Mononuclear cell (primary cell): ENCODE measurements around the gene PLCH1. TPM values are rescaled to one million over a fixed set of nuclear protein-coding genes. Genes with fewer than 3 reads are reported as not detected.

Source experiments
- H3K27me3 ChIP-seq: 2 replicates; pipeline ENCODE4 v1.6.0; 2011; ENCODE audit warnings: low read length, control low read depth; ENCODE audit not compliant: insufficient read depth
- H3K4me1 ChIP-seq: 2 replicates; pipeline ENCODE4 v1.5.1; 2011; ENCODE audit warnings: mild to moderate bottlenecking, low read length, control low read depth; ENCODE audit not compliant: insufficient read depth
- H3K4me3 ChIP-seq: 2 replicates; pipeline ENCODE4 v1.5.1; 2011; ENCODE audit warnings: mild to moderate bottlenecking, low read length, moderate library complexity
- H3K9me3 ChIP-seq: 2 replicates; pipeline ENCODE4 v1.5.1; 2011; ENCODE audit warnings: low read depth, mild to moderate bottlenecking, control low read depth, low read length
- total RNA-seq: library from RNA; depleted of rRNA; stranded (reverse); fragments of >200 nt; gene quantifications from one replicate; pipeline ENCODE4 v1.2.3, GENCODE V29; 2012

PLCH1 gene, protein sequence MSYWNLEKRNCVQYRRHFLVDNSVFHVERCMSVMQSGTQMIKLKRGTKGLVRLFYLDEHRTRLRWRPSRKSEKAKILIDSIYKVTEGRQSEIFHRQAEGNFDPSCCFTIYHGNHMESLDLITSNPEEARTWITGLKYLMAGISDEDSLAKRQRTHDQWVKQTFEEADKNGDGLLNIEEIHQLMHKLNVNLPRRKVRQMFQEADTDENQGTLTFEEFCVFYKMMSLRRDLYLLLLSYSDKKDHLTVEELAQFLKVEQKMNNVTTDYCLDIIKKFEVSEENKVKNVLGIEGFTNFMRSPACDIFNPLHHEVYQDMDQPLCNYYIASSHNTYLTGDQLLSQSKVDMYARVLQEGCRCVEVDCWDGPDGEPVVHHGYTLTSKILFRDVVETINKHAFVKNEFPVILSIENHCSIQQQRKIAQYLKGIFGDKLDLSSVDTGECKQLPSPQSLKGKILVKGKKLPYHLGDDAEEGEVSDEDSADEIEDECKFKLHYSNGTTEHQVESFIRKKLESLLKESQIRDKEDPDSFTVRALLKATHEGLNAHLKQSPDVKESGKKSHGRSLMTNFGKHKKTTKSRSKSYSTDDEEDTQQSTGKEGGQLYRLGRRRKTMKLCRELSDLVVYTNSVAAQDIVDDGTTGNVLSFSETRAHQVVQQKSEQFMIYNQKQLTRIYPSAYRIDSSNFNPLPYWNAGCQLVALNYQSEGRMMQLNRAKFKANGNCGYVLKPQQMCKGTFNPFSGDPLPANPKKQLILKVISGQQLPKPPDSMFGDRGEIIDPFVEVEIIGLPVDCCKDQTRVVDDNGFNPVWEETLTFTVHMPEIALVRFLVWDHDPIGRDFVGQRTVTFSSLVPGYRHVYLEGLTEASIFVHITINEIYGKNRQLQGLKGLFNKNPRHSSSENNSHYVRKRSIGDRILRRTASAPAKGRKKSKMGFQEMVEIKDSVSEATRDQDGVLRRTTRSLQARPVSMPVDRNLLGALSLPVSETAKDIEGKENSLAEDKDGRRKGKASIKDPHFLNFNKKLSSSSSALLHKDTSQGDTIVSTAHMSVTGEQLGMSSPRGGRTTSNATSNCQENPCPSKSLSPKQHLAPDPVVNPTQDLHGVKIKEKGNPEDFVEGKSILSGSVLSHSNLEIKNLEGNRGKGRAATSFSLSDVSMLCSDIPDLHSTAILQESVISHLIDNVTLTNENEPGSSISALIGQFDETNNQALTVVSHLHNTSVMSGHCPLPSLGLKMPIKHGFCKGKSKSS (N-terminal part only)
- 0.94 TPM for total RNA-seq

GRCh38 chr3:155744626-155745324 lies at the start of gene PLCH1:
Gene PLCH1, minus strand, starts transcription at chr3:155745071. Its CDS starts 40,847 bp downstream, at chr3:155704224.
- H3K4me1 ChIP-seq: peaks cover 24% of the 10 kb centered on the region
- H3K4me3 ChIP-seq: peak within 1 kb of the TSS; percentile 43
- H3K27me3 ChIP-seq: peaks cover 65% of the 10 kb centered on the region
- no peaks in the 10 kb centered on the region for H3K9me3 ChIP-seq

GRCh38 chr3:155792532-155792931 lies 47.7 kb upstream of the PLCH1 start:
- no peaks in the 10 kb centered on the region for H3K27me3 ChIP-seq
- no peaks in the 10 kb centered on the region for H3K9me3 ChIP-seq
- no peak overlapping the region for H3K4me3 ChIP-seq
- peaks cover 7% of the 10 kb centered on the region for H3K4me1 ChIP-seq

DNA sequence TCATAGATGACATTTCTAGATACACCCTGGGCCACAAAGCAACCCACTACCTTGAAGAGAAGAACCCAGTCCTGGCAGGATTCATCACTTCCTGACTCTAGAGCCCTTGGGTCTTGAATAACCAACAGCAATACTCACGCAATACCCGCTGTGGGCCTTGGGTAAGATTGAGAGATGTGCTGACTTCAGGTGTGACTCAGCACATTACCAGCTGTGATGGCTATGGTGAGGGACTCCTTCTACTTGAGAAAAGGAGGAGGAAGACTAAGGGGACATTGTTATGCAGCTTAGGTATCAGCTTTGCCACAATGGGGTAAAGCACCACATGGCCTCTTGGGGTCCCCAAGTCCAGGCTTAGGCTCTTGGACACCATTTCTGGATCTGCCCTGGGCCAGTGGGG lies 46.3 kb upstream of the PLCH1 start:
- Histone ChIP-seq H3K9me3 (no peaks in the 10 kb centered on the region), H3K4me3 (no peak overlapping the region), H3K4me1 (peaks cover 7% of the 10 kb centered on the region), H3K27me3 (no peaks in the 10 kb centered on the region)

DNA sequence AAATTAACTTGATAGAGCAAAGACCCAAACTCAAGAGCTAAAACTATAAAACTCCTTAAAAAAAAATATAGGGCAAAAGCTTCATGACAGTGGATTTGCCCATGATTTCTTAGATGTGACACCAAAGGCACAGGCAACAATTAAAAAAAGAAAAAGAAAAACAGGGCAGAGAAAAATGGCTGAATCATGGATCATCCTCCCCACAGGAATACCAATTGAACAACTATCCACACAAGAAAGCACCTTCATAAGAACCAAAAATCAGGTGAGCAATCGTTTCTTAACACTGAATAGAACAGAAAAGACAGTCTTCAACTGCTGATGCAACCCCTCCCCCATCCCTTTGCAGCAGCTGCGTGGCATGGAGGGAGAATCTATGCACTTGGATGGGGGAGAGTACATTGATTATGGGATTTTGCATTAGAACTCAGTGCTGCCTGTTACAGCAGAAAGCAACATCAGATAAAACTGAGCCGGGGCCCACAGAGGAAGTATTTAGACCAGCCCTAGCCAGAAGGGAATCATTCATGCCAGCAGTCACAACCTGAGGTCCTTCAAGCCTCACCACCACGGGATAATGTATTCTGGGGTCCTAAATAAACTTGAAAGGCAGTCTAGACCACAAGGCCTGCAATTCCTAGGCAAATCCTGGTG lies 45.5 kb upstream of the PLCH1 start:
- no peak overlapping the region for H3K4me3 ChIP-seq
- peaks cover 11% of the 10 kb centered on the region for H3K4me1 ChIP-seq
- no peaks in the 10 kb centered on the region for H3K27me3 ChIP-seq
- H3K9me3 ChIP-seq: no peaks in the 10 kb centered on the region

- Histone ChIP-seq H3K4me3 (no peak overlapping the region), H3K27me3 (no peaks in the 10 kb centered on the region), H3K4me1 (peaks cover 9% of the 10 kb centered on the region), H3K9me3 (peaks cover 9% of the 10 kb centered on the region)
Observed at GRCh38 chr3:155785662-155786295, 40.9 kb upstream of the PLCH1 start.

- peaks cover 9% of the 10 kb centered on the region for H3K9me3 ChIP-seq
Observed at GRCh38 chr3:155782390-155782953, 37.6 kb upstream of the PLCH1 start.

GRCh38 chr3:155780291-155780690 lies 35.4 kb upstream of the PLCH1 start:
- Histone ChIP-seq H3K4me1 (no peaks in the 10 kb centered on the region), H3K9me3 (peaks cover 9% of the 10 kb centered on the region), H3K4me3 (no peak overlapping the region), H3K27me3 (no peaks in the 10 kb centered on the region)

More at GRCh38 chr3:155782390-155782953, 37.6 kb upstream of the PLCH1 start:
- Histone ChIP-seq H3K4me3 (no peak overlapping the region), H3K4me1 (peaks cover 4% of the 10 kb centered on the region), H3K27me3 (no peaks in the 10 kb centered on the region)

DNA sequence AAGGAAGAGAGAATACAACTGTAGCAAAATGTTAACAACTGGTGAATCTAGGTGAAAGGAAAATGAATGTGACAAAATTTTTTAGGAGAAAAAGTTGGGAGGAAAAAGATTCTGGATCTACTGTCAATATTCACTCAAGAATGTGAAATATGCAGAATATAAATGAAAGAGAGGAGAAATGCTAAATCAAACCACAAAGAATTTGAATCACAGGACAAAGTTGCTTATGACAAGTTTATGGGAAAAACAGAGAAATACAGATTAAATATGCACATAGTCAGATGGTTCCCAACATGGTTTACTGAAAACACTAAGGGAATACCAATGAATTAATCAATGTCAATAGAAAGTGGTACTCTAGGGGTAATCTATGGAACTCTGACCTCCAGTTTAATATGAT lies 33.6 kb upstream of the PLCH1 start:
- peaks cover 9% of the 10 kb centered on the region for H3K9me3 ChIP-seq
- H3K4me1 ChIP-seq: no peaks in the 10 kb centered on the region
- H3K4me3 ChIP-seq: no peak overlapping the region
- no peaks in the 10 kb centered on the region for H3K27me3 ChIP-seq

GRCh38 chr3:155772801-155773200 lies 27.9 kb upstream of the PLCH1 start:
- no peaks in the 10 kb centered on the region for H3K4me1 ChIP-seq
- no peaks in the 10 kb centered on the region for H3K27me3 ChIP-seq
- no peaks in the 10 kb centered on the region for H3K9me3 ChIP-seq
- no peak overlapping the region for H3K4me3 ChIP-seq

DNA sequence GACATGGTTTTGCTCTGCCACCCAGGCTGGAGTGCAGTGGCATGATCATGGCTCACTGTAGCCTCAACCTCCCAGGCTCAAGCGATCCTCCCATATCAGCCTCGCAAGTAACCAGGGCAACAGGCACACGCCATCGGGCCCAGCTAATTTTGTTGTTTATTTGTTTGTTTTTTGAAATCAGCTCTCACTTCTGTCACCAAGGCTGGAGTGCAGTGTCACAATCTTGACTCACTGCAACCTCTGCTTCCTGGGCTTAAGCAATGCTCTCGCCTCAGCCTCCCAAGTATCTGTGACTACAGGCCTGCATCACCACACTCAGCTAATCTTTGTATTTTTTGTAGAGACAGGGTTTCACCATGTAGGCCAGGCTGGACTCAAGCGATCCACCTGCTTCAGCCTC lies 26.3 kb upstream of the PLCH1 start:
- H3K9me3 ChIP-seq: no peaks in the 10 kb centered on the region

GRCh38 chr3:155766206-155766605 lies 21.3 kb upstream of the PLCH1 start:
- Histone ChIP-seq H3K4me3 (no peak overlapping the region), H3K9me3 (no peaks in the 10 kb centered on the region), H3K4me1 (no peaks in the 10 kb centered on the region), H3K27me3 (no peaks in the 10 kb centered on the region)

More for the DNA sequence above, 26.3 kb upstream of the PLCH1 start:
- Histone ChIP-seq H3K27me3 (no peaks in the 10 kb centered on the region), H3K4me3 (no peak overlapping the region), H3K4me1 (no peaks in the 10 kb centered on the region)

GRCh38 chr3:155763870-155764463 lies 19.1 kb upstream of the PLCH1 start:
- no peaks in the 10 kb centered on the region for H3K9me3 ChIP-seq
- H3K27me3 ChIP-seq: no peaks in the 10 kb centered on the region
- H3K4me3 ChIP-seq: no peak overlapping the region
- no peaks in the 10 kb centered on the region for H3K4me1 ChIP-seq

DNA sequence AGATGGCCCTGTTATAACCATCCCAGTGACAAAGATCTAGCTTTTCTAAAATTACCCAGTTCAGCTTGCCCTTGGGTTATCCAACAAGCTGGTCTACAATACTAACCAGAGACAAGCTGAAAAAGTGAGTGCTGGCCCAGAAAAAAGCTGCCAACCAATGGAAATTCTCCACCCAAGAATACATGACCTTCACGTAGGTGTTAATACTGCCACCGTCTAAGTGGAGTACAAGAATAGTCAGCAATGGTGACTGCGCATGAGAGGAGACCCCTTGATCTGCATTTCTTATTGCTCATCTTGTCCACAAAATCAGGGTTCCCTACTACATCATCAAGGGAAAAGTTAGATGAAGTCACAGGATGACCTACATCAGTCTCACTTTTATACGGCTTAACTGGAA lies 15.8 kb upstream of the PLCH1 start:
- Histone ChIP-seq H3K9me3 (no peaks in the 10 kb centered on the region), H3K4me3 (no peak overlapping the region), H3K27me3 (no peaks in the 10 kb centered on the region), H3K4me1 (no peaks in the 10 kb centered on the region)
